Stimulated activated naive CD8-positive, alpha-beta T cell treated with anti-CD3 and anti-CD28 coated beads, Interleukin-15, Interleukin-2, amounts not matched to agents 100 ng/mL and 50 ng/mL, for 24 hours (primary cell): ENCODE data around the gene TOLLIP.

ENCODE experiments used
- H3K27ac Mint-ChIP-seq: one replicate; pipeline ENCODE4 v1.8.0; 2021; ENCODE audit warnings: mild to moderate bottlenecking, mixed read lengths
- H3K27me3 Mint-ChIP-seq: one replicate; pipeline ENCODE4 v1.8.0; 2021; ENCODE audit warnings: mixed read lengths
- H3K36me3 Mint-ChIP-seq: one replicate; pipeline ENCODE4 v1.8.0; 2021; ENCODE audit warnings: low read depth, mixed read lengths
- H3K4me1 Mint-ChIP-seq: one replicate; pipeline ENCODE4 v1.8.0; 2021; ENCODE audit warnings: low read depth, mixed read lengths
- H3K4me3 Mint-ChIP-seq: one replicate; pipeline ENCODE4 v1.8.0; 2021; ENCODE audit warnings: mild to moderate bottlenecking, mixed read lengths
- H3K9me3 Mint-ChIP-seq: one replicate; pipeline ENCODE4 v1.8.0; 2021; ENCODE audit warnings: mixed read lengths

Gene TOLLIP

DNA sequence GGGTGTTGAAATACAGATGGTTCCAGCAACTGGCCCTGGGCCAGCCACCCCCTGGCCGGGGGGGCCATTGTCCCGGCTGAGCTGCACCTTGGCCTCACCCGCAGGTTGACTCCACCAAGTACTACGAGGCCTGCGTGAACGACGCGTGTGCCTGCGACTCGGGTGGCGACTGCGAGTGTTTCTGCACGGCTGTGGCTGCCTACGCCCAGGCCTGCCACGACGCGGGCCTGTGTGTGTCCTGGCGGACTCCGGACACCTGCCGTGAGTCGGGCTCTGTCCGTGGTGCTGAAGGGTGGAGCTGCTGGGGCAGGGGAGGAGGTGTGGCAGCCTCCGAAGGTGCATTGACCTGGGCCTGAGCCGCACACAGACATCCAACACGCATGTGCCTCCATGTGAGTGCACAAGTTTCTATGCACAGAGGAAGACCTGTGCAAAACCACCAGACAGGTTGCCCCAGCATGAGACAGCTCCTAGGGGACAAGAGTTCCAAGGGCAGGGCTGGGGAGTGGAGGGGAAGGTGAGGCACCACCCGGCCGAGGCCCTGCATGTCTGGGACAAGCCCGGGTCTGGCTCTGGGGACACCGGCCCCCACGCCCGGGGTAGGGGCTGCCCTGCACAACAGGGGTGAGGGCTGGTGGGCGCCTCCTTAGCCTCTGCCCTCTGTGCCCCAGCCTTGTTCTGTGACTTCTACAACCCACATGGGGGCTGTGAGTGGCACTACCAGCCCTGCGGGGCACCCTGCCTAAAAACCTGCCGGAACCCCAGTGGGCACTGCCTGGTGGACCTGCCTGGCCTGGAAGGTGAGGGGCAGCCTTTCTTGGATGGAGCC, 70.5 kb downstream of the TOLLIP start:
- no peak overlapping the region for H3K27ac Mint-ChIP-seq
- no peaks in the 10 kb centered on the region for H3K36me3 Mint-ChIP-seq
- H3K4me3 Mint-ChIP-seq: no peak overlapping the region
- H3K4me1 Mint-ChIP-seq: no peaks in the 10 kb centered on the region
- no peaks in the 10 kb centered on the region for H3K27me3 Mint-ChIP-seq
- H3K9me3 Mint-ChIP-seq: no peaks in the 10 kb centered on the region

DNA sequence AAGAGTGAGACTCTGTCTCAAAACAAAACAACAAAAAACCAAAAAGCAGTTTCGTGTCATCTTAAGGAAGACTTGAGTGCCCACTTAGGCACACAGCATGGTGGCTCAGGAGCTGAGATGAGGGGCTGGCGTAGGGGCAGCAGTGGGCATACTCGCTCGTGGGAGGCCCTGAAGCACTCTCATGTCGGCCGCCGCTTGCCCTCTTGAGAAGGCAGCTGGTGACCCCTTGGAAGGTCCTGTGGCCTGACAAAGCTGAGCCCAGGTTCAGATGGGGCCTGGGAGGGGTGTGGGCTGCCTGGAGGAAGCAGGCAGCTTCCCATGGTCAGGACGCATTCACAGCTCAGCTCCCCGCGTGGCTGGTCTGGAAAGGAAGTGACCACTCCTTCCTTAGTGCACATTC, 71.6 kb downstream of the TOLLIP start:
- Mint-ChIP-seq H3K4me3 (no peak overlapping the region), H3K4me1 (no peaks in the 10 kb centered on the region), H3K36me3 (no peaks in the 10 kb centered on the region), H3K27ac (no peak overlapping the region), H3K9me3 (no peaks in the 10 kb centered on the region), H3K27me3 (no peaks in the 10 kb centered on the region)

DNA sequence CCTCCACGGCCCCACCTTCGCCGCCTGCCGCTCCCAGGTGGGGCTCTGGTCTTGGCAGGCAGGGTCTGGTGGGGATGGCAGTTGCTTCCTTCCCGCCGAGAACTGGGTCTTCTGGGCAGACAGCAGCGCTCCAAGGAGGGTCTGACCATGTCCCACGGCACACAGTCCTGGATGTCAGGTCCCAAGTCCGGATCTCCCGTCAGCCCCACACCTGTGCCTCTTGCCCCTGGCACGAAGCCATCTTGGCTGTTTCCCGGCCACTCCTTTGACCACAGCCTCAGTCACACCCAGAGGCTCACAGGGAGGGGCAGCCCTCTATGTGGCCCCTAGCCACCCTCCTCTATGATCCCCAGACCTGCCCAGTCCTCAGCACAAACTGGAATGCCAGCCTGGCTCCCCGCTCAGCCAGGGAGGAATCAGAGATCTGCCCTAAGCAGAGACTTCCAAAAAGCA, 72.3 kb downstream of the TOLLIP start:
- no peaks in the 10 kb centered on the region for H3K9me3 Mint-ChIP-seq
- no peak overlapping the region for H3K4me3 Mint-ChIP-seq
- no peaks in the 10 kb centered on the region for H3K27me3 Mint-ChIP-seq
- no peaks in the 10 kb centered on the region for H3K4me1 Mint-ChIP-seq
- no peaks in the 10 kb centered on the region for H3K36me3 Mint-ChIP-seq
- H3K27ac Mint-ChIP-seq: no peak overlapping the region

DNA sequence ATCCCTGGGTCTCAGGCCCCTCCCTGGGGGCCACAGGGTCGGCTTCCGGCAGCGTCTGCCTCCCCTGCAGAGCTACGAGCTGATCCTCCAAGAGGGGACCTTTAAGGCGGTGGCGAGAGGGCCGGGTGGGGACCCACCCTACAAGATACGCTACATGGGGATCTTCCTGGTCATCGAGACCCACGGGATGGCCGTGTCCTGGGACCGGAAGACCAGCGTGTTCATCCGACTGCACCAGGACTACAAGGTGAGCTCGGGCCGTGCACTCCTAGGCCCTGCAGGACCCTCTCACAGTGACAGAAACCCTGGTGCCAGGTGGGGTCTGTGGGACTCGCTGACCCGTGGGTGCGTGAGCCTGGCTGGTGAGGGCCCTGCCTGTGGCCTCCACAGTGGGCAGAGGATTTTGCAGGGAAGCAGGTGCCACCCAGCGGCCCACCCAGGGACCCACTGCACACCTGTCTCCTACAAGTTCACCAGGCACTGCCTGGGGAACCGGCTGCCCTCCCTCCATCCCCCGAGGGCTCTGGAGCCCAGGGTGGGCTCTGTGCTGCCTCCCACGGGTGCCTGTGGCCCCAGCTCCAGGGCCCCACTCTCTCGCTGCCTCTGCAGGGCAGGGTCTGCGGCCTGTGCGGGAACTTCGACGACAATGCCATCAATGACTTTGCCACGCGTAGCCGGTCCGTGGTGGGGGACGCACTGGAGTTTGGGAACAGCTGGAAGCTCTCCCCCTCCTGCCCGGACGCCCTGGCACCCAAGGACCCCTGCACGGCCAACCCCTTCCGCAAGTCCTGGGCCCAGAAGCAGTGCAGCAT, 72.9 kb downstream of the TOLLIP start:
- Mint-ChIP-seq H3K9me3 (no peaks in the 10 kb centered on the region), H3K27me3 (no peaks in the 10 kb centered on the region), H3K36me3 (no peaks in the 10 kb centered on the region), H3K4me1 (no peaks in the 10 kb centered on the region), H3K4me3 (no peak overlapping the region), H3K27ac (no peak overlapping the region)

DNA sequence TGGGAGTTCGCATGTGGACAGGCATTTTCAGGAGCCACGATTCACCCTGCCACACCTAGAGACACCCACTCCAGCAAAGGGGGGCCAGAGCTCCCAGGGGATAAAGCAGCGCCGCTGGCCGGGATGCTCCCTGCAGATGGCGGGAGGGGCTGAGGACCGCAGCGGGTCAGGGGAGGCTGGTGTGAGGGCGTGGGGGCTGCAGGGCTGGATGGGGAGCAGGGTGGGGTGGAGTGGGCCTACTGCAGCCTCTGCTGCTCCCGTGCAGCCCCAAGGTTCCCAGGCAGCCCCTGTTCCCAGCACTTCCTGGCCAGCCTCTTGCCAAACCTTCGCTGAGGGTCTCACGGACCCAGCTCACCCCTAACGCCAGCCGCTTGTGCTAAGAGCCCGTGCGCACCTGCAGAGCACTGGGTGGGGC, 73.5 kb downstream of the TOLLIP start:
- H3K27ac Mint-ChIP-seq: no peak overlapping the region
- no peak overlapping the region for H3K4me3 Mint-ChIP-seq
- no peaks in the 10 kb centered on the region for H3K36me3 Mint-ChIP-seq
- no peaks in the 10 kb centered on the region for H3K4me1 Mint-ChIP-seq
- no peaks in the 10 kb centered on the region for H3K27me3 Mint-ChIP-seq
- no peaks in the 10 kb centered on the region for H3K9me3 Mint-ChIP-seq

DNA sequence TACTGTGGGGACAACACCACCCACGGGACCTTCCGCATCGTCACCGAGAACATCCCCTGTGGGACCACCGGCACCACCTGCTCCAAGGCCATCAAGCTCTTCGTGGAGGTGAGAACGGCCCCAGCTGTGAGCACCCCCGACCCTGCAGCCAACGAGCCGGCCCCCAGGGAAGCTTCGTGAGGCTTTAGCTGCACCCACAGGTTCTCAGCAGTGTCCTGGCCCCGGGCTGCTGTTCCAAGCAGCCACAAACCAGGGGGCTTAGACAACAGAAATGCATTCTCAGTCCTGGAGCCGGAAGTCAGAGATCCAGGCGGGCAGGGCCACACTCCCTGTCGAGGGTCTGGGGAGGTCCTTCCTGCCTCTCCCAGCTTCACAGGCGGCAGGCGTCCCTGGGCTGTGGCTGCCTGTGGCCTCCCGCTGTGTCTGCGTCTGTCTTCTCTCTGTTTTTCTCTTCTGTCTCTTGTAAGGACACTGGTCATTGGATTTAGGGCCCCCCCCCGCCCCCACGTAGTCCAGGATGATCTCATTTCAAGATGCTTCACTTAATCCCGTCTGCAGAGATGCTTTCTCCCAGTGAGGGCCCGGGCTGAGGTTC, 74.0 kb downstream of the TOLLIP start:
- no peaks in the 10 kb centered on the region for H3K4me1 Mint-ChIP-seq
- H3K36me3 Mint-ChIP-seq: no peaks in the 10 kb centered on the region
- no peaks in the 10 kb centered on the region for H3K27me3 Mint-ChIP-seq
- no peaks in the 10 kb centered on the region for H3K9me3 Mint-ChIP-seq
- H3K27ac Mint-ChIP-seq: no peak overlapping the region
- H3K4me3 Mint-ChIP-seq: no peak overlapping the region

DNA sequence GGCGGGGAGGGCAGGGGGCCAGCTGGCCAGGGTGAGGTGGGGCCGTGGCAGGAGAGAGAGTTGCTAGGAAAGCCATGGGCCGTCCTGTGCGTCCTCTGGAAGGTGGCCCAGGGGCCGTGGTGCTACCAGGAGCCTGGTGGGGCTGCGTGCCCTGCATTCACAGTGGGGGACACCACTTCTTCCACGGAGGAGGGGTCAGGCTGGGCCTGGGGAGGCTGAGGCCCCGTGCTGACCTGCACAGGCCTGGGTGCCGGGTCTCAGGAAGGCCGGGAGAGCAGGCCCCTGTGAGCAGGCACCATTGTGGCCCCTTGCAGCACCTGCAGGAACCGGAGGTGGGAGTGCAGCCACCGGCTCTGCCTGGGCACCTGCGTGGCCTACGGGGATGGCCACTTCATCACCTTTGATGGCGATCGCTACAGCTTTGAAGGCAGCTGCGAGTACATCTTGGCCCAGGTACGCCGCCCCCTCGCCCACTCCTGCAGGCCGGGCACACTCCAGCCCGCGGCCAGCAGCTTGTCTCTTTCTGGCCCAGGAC, 74.6 kb downstream of the TOLLIP start:
- Mint-ChIP-seq H3K27me3 (no peaks in the 10 kb centered on the region), H3K36me3 (no peaks in the 10 kb centered on the region), H3K4me1 (no peaks in the 10 kb centered on the region), H3K27ac (no peak overlapping the region), H3K9me3 (no peaks in the 10 kb centered on the region), H3K4me3 (no peak overlapping the region)

DNA sequence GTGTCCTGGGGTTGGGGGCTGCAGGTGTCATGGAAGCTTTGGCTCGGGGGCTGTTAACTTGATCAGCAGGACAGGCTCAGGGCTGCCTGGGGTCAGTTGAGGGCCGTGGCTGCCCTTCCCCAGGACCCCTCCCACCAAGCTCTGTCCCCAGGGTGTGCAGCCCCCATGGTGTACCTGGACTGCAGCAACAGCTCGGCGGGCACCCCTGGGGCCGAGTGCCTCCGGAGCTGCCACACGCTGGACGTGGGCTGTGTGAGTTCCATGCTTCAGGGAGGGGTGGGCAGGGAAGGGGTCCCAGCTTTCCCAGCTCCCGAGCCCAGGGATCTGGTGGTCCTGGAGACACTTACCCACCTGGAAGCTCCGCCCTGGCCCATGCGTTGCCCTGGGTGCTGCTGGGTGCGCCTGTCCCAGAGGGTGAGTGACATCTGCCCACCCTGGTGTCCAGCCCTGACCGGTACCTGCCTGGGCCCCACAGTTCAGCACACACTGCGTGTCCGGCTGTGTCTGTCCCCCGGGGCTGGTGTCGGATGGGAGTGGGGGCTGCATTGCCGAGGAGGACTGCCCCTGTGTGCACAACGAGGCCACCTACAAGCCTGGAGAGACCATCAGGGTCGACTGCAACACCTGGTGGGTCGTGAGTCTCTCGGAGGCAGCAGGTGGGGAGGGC, 75.2 kb downstream of the TOLLIP start:
- no peaks in the 10 kb centered on the region for H3K4me1 Mint-ChIP-seq
- H3K27me3 Mint-ChIP-seq: no peaks in the 10 kb centered on the region
- H3K4me3 Mint-ChIP-seq: no peak overlapping the region
- H3K9me3 Mint-ChIP-seq: no peaks in the 10 kb centered on the region
- H3K27ac Mint-ChIP-seq: no peak overlapping the region
- H3K36me3 Mint-ChIP-seq: no peaks in the 10 kb centered on the region

DNA sequence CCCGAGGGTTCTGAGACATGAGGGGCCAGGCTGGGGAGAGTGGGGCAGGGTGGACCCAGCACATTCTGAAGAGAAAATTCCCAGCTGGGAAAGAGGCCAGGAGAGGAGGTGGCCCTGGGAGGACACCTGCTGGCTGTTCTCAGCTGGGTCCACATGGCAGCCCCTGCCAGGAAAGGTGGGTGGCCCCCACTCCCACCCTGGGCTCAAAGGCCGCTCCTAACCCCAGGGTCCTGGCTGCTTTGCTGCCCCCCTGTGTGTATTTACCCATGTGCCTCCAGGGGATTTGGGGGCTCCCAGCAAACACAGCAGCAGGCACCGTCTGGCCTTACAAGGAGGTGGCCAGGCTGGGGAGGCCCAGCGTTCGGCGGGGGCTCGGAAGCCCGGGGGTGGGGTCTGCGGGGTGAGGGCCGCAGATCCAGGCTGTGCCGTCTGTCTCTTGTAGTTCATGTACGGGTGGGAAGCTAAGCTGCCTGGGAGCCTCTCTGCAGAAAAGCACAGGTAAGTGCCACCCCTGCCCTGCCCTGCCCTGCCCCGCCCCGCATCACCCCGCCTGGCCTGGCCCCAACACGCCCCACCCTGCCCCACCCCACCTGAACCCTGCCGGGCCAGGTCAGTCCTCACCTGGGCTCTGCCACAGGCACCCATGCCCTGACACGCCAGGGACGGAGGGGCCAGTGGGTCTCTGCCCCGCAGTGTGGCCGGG, 75.9 kb downstream of the TOLLIP start:
- Mint-ChIP-seq H3K4me3 (no peak overlapping the region), H3K36me3 (no peaks in the 10 kb centered on the region), H3K27me3 (no peaks in the 10 kb centered on the region), H3K4me1 (no peaks in the 10 kb centered on the region), H3K9me3 (no peaks in the 10 kb centered on the region), H3K27ac (no peak overlapping the region)

DNA sequence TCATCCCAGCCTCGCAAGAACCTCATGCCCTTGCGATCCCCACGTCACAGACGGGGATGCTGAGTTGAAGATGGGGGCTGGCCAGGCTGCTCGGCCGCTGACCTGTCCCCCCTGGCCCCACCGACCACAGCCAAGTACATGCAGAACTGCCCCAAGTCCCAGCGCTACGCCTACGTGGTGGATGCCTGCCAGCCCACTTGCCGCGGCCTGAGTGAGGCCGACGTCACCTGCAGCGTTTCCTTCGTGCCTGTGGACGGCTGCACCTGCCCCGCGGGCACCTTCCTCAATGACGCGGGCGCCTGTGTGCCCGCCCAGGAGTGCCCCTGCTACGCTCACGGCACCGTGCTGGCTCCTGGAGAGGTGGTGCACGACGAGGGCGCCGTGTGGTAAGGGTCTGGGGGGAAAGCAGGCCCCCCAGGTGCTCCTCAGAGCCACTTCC, 76.5 kb downstream of the TOLLIP start:
- Mint-ChIP-seq H3K4me1 (no peaks in the 10 kb centered on the region), H3K4me3 (no peak overlapping the region), H3K27me3 (no peaks in the 10 kb centered on the region), H3K36me3 (no peaks in the 10 kb centered on the region), H3K9me3 (no peaks in the 10 kb centered on the region), H3K27ac (no peak overlapping the region)

DNA sequence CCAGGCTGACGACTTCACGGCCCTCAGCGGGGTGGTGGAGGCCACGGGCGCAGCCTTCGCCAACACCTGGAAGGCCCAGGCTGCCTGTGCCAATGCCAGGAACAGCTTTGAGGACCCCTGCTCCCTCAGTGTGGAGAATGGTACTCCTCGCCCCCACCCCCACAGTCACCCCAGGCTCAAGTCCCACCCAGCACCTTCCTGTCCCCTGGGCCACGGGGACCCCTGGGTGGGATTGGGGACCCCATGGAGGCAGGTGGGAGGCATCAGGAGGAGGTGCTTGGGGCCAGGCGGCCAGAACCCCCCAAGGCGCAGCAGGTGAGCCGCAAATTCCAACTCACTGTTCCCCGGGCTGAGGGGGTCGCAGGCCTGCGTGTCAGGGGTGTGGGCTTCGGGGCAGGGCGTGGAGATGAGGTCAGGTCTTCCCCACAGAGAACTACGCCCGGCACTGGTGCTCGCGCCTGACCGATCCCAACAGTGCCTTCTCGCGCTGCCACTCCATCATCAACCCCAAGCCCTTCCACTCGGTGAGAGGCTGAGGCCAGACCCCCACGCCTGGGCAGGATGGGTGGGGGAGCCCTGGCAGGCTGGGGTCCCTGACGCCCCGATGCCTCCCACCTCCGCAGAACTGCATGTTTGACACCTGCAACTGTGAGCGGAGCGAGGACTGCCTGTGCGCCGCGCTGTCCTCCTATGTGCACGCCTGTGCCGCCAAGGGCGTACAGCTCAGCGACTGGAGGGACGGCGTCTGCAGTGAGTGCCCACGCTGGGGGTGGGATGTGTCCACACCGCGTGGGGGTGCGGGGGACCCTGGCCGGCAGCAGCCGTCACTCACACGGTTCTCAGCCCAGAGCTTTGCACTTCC, 77.2 kb downstream of the TOLLIP start:
- Mint-ChIP-seq H3K4me1 (no peaks in the 10 kb centered on the region), H3K9me3 (no peaks in the 10 kb centered on the region), H3K4me3 (no peak overlapping the region), H3K27me3 (no peaks in the 10 kb centered on the region), H3K36me3 (no peaks in the 10 kb centered on the region), H3K27ac (no peak overlapping the region)

DNA sequence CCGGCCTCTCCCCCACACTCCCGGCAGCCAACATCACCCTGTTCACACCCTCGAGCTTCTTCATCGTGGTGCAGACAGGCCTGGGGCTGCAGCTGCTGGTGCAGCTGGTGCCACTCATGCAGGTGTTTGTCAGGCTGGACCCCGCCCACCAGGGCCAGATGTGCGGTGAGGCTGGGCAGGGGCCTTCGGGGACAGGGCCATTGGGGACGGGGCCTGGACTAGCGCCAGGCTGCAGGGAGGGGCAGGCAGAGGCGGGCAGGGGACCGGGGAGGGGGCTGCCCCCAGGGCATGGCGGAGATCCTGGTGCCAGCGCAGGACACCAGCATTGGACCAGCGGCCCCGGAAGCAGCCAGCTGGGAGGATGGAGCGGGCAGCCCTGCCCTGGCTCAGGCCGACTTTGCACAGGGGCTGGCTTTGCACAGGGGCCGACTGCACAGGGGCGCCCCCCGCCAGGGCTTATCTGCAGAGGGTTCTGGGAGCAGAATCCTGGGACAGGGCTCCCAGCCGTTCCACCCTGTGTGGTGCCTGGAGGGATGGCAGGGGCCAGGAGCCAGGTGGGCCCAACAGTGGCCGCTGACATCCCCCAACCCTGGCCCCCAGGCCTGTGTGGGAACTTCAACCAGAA, 77.9 kb downstream of the TOLLIP start:
- H3K27ac Mint-ChIP-seq: no peak overlapping the region
- H3K4me1 Mint-ChIP-seq: no peaks in the 10 kb centered on the region
- H3K4me3 Mint-ChIP-seq: no peak overlapping the region
- H3K9me3 Mint-ChIP-seq: no peaks in the 10 kb centered on the region
- H3K27me3 Mint-ChIP-seq: no peaks in the 10 kb centered on the region
- no peaks in the 10 kb centered on the region for H3K36me3 Mint-ChIP-seq
